Measurements from ENCODE around the gene PARD3B.

The PARD3B gene

GRCh38 chr2:205177546-205177945 is 632.3 kb downstream of the PARD3B start:
- DNase-seq (ENCODE audit: low read depth) = no peak
- no peak overlapping the region for H3K4me3 ChIP-seq (ENCODE audit: low read length)
- no peak for TF ChIP-seq CTCF (conservative IDR thresholded peaks at IDR 0.05; ENCODE audit: low read depth, low read length)

DNA sequence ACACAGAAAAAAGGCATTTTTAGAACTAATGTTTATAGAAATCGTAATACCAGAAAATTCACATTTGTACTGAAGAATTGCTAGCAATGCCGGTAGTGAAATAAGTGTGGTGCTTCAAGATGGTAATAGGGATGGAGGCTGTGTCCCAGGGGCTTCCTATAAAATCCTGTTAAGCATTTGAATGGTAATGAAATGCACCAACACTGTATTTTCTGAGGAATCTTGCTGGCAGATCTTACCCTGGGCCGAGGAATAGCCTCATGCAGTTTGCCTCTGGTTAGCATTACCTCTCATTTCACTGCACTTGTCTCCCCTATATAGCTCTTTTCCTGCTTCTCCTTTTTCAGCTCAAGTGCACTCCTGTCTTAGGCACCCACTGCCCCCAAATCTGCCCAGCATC is 635.5 kb downstream of the PARD3B start:
- no peak for TF ChIP-seq CTCF (conservative IDR thresholded peaks at IDR 0.05; ENCODE audit: low read depth, low read length)
- H3K4me3 ChIP-seq (ENCODE audit: low read length) = no peak overlapping the region
- no peak for DNase-seq (ENCODE audit: low read depth)

DNA sequence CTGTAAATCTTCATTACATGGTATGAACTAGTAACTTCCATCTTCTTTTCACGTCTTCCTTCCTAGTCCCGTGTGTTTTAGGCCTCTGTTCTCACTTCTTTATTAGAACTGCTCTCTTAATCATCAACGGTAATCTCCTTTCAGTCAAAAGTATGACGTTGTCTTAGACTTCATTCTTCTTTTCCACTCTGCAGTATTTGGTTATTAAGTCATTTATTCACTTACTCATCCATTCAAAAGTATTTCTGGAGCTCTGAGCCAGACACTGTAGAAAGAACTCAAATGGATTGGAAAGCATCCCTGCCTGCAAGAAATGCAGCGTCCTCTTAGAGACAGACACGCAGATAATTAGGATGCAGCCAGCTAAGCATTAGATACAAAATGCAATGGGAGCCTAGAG is 642.5 kb downstream of the PARD3B start:
- no peak for DNase-seq (ENCODE audit: low read depth)
- no peak overlapping the region for H3K4me3 ChIP-seq (ENCODE audit: low read length)
- TF ChIP-seq CTCF (conservative IDR thresholded peaks at IDR 0.05; ENCODE audit: low read depth, low read length) = no peak

- TF ChIP-seq CTCF (conservative IDR thresholded peaks at IDR 0.05; ENCODE audit: low read depth, low read length) = no peak
- no peak overlapping the region for H3K4me3 ChIP-seq (ENCODE audit: low read length)
- DNase-seq (ENCODE audit: low read depth) = peak; percentile 68
Measured at GRCh38 chr2:205188239-205189138, 643.2 kb downstream of the PARD3B start.

GRCh38 chr2:205189301-205189700 is 644.0 kb downstream of the PARD3B start:
- no peak overlapping the region for H3K4me3 ChIP-seq (ENCODE audit: low read length)
- no peak for TF ChIP-seq CTCF (conservative IDR thresholded peaks at IDR 0.05; ENCODE audit: low read depth, low read length)
- DNase-seq (ENCODE audit: low read depth) = no peak

GRCh38 chr2:205190528-205190927 is 645.3 kb downstream of the PARD3B start:
- no peak overlapping the region for H3K4me3 ChIP-seq (ENCODE audit: low read length)
- no peak for TF ChIP-seq CTCF (conservative IDR thresholded peaks at IDR 0.05; ENCODE audit: low read depth, low read length)
- no peak for DNase-seq (ENCODE audit: low read depth)

All from retinal pigment epithelial cell (primary cell).